ENCODE data around the gene TMPRSS2. TPM values are rescaled to one million over a fixed set of nuclear protein-coding genes. Genes with fewer than 3 reads are reported as not detected.

TMPRSS2 gene
- total and polyA plus RNA-seq, 3 donors from 2014 or later, result 2.3 to 5.6 (median 3.9) TPM

DNA sequence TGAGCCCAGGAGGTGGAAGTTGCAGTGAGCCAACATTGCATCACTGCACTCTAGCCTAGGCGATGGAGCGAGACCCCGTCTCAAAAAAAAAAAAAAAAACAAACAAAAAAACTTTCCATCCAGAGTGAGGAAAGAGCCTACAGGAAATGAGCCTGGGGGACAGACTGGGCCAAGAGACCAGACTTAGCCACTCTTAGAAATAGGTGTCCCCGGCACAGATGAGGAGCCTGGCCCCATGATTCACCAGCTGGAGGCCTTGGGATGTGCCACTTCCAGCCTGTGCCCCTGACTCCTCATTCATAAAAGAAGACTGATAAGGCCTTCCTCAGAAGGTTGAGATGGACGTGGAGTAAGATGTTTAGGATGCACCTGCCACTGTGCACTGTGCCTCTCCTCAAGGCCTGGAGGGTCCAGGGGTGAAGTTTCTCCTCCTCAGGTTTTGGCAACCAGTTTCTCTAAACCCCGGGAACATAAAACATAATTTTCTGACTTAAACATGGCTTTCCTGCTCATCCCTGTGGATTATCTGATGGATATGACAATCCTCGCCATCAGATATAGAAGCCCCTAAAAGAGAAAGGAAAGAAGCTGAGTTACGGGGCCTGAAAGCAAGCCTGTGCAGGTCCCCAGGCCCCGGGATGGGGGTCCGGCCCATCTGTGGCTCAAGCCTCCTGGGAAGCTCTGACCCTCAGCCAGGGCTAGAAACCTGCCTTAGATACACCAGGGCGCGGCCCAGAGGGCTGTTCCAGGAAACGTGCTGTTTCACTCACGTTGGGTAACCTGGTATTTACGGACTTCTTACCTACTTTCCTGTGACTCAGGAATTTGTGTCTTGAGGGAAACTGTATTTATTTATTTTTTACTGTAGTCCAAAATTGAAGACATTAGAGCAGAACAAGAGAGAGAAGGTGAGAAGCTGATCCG is 55.9 kb downstream of the TMPRSS2 start:
- intact Hi-C loops (cut with DNase I; ENCODE audit: low total_unique reads), result no loop called here
- no peak for TF ChIP-seq POLR2A (IDR thresholded peaks at IDR 0.05)
- TF ChIP-seq, protein P1, sequence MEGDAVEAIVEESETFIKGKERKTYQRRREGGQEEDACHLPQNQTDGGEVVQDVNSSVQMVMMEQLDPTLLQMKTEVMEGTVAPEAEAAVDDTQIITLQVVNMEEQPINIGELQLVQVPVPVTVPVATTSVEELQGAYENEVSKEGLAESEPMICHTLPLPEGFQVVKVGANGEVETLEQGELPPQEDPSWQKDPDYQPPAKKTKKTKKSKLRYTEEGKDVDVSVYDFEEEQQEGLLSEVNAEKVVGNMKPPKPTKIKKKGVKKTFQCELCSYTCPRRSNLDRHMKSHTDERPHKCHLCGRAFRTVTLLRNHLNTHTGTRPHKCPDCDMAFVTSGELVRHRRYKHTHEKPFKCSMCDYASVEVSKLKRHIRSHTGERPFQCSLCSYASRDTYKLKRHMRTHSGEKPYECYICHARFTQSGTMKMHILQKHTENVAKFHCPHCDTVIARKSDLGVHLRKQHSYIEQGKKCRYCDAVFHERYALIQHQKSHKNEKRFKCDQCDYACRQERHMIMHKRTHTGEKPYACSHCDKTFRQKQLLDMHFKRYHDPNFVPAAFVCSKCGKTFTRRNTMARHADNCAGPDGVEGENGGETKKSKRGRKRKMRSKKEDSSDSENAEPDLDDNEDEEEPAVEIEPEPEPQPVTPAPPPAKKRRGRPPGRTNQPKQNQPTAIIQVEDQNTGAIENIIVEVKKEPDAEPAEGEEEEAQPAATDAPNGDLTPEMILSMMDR (IDR thresholded peaks at IDR 0.05), result no peak
- Histone ChIP-seq H3K27me3 (no peaks in the 10 kb centered on the region), H3K4me1 (no peaks in the 10 kb centered on the region), H3K4me3 (no peak overlapping the region), H3K27ac (no peak overlapping the region), H3K9me3 (no peaks in the 10 kb centered on the region), H3K36me3 (ENCODE audit: low read depth, missing control alignments) (no peaks in the 10 kb centered on the region)
- 85 to 90% methylated on average over 16 of the region's 16 CpGs for WGBS, 2 donors
- DNase-seq, result no peak

DNA sequence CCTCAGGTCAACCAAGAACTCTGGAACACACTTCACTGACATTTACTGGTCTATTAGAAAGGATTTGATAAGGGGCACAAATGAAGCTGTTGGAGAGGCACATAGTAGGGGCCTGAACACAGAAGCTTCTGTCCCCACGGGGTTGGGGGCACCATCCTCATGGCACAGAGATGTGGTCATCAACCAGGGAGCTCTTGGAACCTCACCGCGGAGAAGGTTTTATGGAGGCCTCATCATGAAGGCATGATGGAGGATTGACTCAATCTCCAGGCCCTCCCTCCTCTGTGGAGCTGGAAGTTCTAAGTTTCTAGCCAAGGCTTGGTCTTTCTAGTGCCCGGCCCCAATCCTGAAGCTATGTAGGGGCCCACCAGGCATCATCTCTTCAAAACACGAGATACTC is 58.3 kb downstream of the TMPRSS2 start:
- H3K27me3 ChIP-seq, result no peaks in the 10 kb centered on the region
- TF ChIP-seq, protein P1 (IDR thresholded peaks at IDR 0.05), result no peak
- no peak for TF ChIP-seq POLR2A (IDR thresholded peaks at IDR 0.05)
- H3K27ac ChIP-seq, result no peak overlapping the region
- H3K9me3 ChIP-seq, result no peaks in the 10 kb centered on the region
- H3K36me3 ChIP-seq (ENCODE audit: low read depth, missing control alignments), result no peaks in the 10 kb centered on the region
- 70 to 95% methylated on average over 5 of the region's 5 CpGs for WGBS, 2 donors
- no peaks in the 10 kb centered on the region for H3K4me1 ChIP-seq
- no peak for DNase-seq
- H3K4me3 ChIP-seq, result no peak overlapping the region
- intact Hi-C loops (cut with DNase I; ENCODE audit: low total_unique reads), result no loop called here

DNA sequence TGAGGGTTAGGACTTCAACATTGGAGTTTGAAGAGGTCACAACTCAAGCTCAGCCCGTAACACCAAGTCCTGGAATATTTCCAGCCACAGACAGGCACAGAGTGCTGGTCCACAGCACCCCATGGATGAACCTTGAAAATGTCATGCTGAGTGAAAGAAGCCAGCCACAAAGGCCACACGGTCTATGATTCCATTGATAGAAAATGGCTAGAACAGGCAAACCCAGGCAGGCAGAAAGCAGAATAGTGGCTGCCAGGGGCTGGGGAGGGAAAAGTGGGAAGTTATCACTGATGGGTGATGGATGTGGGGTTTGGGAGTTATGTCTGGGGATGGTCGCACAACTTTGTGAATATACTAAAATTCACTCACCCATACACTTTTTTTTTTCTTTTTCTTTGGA is 60.6 kb downstream of the TMPRSS2 start:
- 94 to 95% methylated on average over 3 of the region's 3 CpGs for WGBS, 2 donors
- no peaks in the 10 kb centered on the region for H3K36me3 ChIP-seq (ENCODE audit: low read depth, missing control alignments)

DNA sequence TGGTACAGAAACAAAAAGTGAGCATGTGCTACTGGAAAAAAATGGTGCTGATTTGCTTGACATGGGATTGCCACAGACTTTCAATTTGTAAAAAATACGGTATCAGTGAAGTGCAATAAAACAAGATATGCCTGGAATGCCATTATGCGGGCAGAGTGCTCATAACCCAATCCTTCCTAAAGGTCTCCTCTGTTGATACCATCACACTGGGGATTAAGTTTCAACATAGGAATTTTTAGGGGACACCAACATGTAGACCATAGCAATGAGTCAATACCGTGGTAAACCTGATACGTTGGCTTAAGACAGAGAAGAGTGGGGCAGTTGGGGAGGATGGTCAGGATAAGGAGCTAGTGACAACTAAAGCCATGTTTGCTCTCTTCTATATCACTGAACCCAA is 61.4 kb downstream of the TMPRSS2 start:
- TF ChIP-seq POLR2A (IDR thresholded peaks at IDR 0.05), result no peak
- TF ChIP-seq, protein P1 (IDR thresholded peaks at IDR 0.05), result no peak
- DNase-seq, result no peak
- WGBS, 2 donors, result 89 to 96% methylated on average over 4 of the region's 4 CpGs
- Histone ChIP-seq H3K4me1 (no peaks in the 10 kb centered on the region), H3K27ac (no peak overlapping the region), H3K36me3 (ENCODE audit: low read depth, missing control alignments) (no peaks in the 10 kb centered on the region), H3K4me3 (no peak overlapping the region), H3K9me3 (no peaks in the 10 kb centered on the region), H3K27me3 (no peaks in the 10 kb centered on the region)
- intact Hi-C loops (cut with DNase I; ENCODE audit: low total_unique reads), result no loop called here

More for the DNA sequence above, 60.6 kb downstream of the TMPRSS2 start:
- Histone ChIP-seq H3K4me1 (no peaks in the 10 kb centered on the region), H3K27ac (no peak overlapping the region), H3K4me3 (no peak overlapping the region), H3K9me3 (no peaks in the 10 kb centered on the region), H3K27me3 (no peaks in the 10 kb centered on the region)
- intact Hi-C loops (cut with DNase I; ENCODE audit: low total_unique reads), result no loop called here
- no peak for TF ChIP-seq POLR2A (IDR thresholded peaks at IDR 0.05)
- TF ChIP-seq, protein P1 (IDR thresholded peaks at IDR 0.05), result no peak
- DNase-seq, result no peak
